Fibroblast of mammary gland (primary cell): Measurements from ENCODE around the gene KRTAP9-6.

Experiments
- DNase-seq: peaks from one replicate; pipeline ENCODE4 v3.0.0-alpha.2; 2010; ENCODE audit warnings: low read depth
- H3K4me3 ChIP-seq: 2 replicates; pipeline ENCODE4 v1.5.1; 2011; ENCODE audit warnings: low read depth, mild to moderate bottlenecking, low read length, moderate library complexity; ENCODE audit not compliant: control insufficient read depth
- TF ChIP-seq, protein P1 (sequence below): conservative IDR thresholded peaks from 2 replicates; pipeline ENCODE4 v1.5.1; 2011; ENCODE audit warnings: low read depth, low read length, inconsistent platforms; ENCODE audit not compliant: control insufficient read depth, insufficient read depth

KRTAP9-6 gene

DNA sequence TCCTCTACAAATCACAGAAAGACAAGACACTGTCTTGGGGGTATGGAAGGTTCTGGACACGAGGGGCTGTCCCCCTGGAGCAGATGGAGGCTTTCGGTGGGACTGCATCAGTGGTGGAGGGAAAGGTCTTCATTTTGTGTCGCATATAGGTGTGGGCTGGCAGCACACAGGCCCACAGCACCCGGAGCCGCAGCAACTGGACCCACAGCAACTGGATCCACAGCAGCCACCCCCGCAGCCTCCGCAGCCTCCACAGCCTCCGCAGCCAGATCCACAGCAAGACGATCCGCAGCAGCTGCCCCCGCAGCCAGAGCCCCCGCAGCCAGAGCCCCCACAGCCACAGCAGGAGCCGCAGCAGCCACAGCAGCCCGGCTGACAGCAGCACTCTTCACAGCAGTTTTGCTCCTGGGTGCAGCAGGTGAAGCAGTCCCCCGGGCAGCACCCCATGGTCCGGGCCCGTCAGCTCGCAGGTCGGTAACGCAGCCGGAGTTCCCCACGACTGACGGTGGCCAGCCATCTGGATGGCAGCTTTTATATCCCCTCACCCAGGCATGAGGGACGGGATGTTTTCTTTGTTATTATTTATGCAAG lies 50.1 kb downstream of the KRTAP9-6 start, which contains the start of gene KRTAP17-1:
Gene KRTAP17-1 (minus strand): TSS at position 507 of the 591 bp plus-strand sequence. CDS start 60 bp downstream, at position 447.
- TF ChIP-seq, protein P1, sequence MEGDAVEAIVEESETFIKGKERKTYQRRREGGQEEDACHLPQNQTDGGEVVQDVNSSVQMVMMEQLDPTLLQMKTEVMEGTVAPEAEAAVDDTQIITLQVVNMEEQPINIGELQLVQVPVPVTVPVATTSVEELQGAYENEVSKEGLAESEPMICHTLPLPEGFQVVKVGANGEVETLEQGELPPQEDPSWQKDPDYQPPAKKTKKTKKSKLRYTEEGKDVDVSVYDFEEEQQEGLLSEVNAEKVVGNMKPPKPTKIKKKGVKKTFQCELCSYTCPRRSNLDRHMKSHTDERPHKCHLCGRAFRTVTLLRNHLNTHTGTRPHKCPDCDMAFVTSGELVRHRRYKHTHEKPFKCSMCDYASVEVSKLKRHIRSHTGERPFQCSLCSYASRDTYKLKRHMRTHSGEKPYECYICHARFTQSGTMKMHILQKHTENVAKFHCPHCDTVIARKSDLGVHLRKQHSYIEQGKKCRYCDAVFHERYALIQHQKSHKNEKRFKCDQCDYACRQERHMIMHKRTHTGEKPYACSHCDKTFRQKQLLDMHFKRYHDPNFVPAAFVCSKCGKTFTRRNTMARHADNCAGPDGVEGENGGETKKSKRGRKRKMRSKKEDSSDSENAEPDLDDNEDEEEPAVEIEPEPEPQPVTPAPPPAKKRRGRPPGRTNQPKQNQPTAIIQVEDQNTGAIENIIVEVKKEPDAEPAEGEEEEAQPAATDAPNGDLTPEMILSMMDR: no peak
- no peak for DNase-seq
- no peak within 1 kb of the TSS for H3K4me3 ChIP-seq
